ENCODE results near the gene BRK1. TPM values are rescaled to one million over a fixed set of nuclear protein-coding genes. Genes with fewer than 3 reads are reported as not detected.
"Not testable (repeated sequence)": the region's sequence is repeated elsewhere in the genome, so short reads cannot be mapped to it uniquely, and the experiment has no call there.

The BRK1 gene
- total RNA-seq, 2 experiments from 2014 or later: 73.6 to 73.7 TPM

- Mint-ChIP-seq H3K27me3 (ENCODE audit: low read depth) (no peaks in the 10 kb centered on the region), H3K4me1 (ENCODE audit: low read depth) (peaks cover 34% of the 10 kb centered on the region), H3K4me3 (no peak overlapping the region), H3K27ac (no peak overlapping the region), H3K9me3 (peaks cover 8% of the 10 kb centered on the region), H3K36me3 (ENCODE audit: low read depth) (peaks cover 10% of the 10 kb centered on the region)
- CTCF ChIA-PET: no interaction called here
- intact Hi-C loops (cut with micrococcal nuclease): no loop called here
- DNase-seq: no peak
These were observed 53.6 kb downstream of the BRK1 start for GRCh38 chr3:10169000-10169496.

GRCh38 chr3:10170915-10171478, 55.5 kb downstream of the BRK1 start:
- Mint-ChIP-seq H3K4me1 (ENCODE audit: low read depth) (peaks cover 32% of the 10 kb centered on the region), H3K27ac (no peak overlapping the region), H3K27me3 (ENCODE audit: low read depth) (no peaks in the 10 kb centered on the region), H3K4me3 (no peak overlapping the region), H3K36me3 (ENCODE audit: low read depth) (peaks cover 10% of the 10 kb centered on the region), H3K9me3 (peaks cover 8% of the 10 kb centered on the region)
- CTCF ChIA-PET: interaction anchor here (0.6 to 1.4 kb wide), 3 partner anchors 8 to 93 kb away, joined by 3 to 4 read pairs (median 4); no protein-coding TSS in a partner anchor
- intact Hi-C loops (cut with micrococcal nuclease): no loop called here
- no peak for DNase-seq

GRCh38 chr3:10173095-10173925, 57.8 kb downstream of the BRK1 start:
- intact Hi-C loops (cut with micrococcal nuclease): no loop called here
- Mint-ChIP-seq H3K4me1 (ENCODE audit: low read depth) (peaks cover 24% of the 10 kb centered on the region), H3K4me3 (no peak overlapping the region), H3K9me3 (peaks cover 8% of the 10 kb centered on the region), H3K36me3 (ENCODE audit: low read depth) (peaks cover 9% of the 10 kb centered on the region), H3K27me3 (ENCODE audit: low read depth) (no peaks in the 10 kb centered on the region), H3K27ac (no peak overlapping the region)
- no peak for DNase-seq
- CTCF ChIA-PET: interaction anchor here (0.9 to 1.6 kb wide), 3 partner anchors 8 to 53 kb away, joined by 3 to 7 read pairs (median 4); no protein-coding TSS in a partner anchor

GRCh38 chr3:10173926-10174435, 58.5 kb downstream of the BRK1 start:
- CTCF ChIA-PET: interaction anchor here (0.9 kb wide), 1 partner anchor 9 kb away, joined by 4 read pairs; no protein-coding TSS in a partner anchor
- no peak for DNase-seq
- H3K27ac Mint-ChIP-seq: no peak overlapping the region
- intact Hi-C loops (cut with micrococcal nuclease): no loop called here
- H3K4me1 Mint-ChIP-seq (ENCODE audit: low read depth): peaks cover 22% of the 10 kb centered on the region
- H3K9me3 Mint-ChIP-seq: peaks cover 2% of the 10 kb centered on the region
- H3K27me3 Mint-ChIP-seq (ENCODE audit: low read depth): no peaks in the 10 kb centered on the region
- H3K36me3 Mint-ChIP-seq (ENCODE audit: low read depth): peaks cover 3% of the 10 kb centered on the region
- H3K4me3 Mint-ChIP-seq: no peak overlapping the region

- CTCF ChIA-PET: interaction anchor here (0.6 to 0.7 kb wide), 2 partner anchors 10 to 193 kb away, joined by 3 to 5 read pairs; no protein-coding TSS in a partner anchor
- H3K27ac Mint-ChIP-seq; DNase-seq; intact Hi-C loops (cut with micrococcal nuclease); H3K27me3 Mint-ChIP-seq (ENCODE audit: low read depth); H3K36me3 Mint-ChIP-seq (ENCODE audit: low read depth); H3K4me3 Mint-ChIP-seq; H3K9me3 Mint-ChIP-seq: not testable (repeated sequence)
- H3K4me1 Mint-ChIP-seq (ENCODE audit: low read depth): peaks cover 24% of the 10 kb centered on the region
These were observed 59.9 kb downstream of the BRK1 start for GRCh38 chr3:10175334-10175733.

GRCh38 chr3:10176150-10176549, 60.7 kb downstream of the BRK1 start:
- H3K9me3 Mint-ChIP-seq; CTCF ChIA-PET; H3K36me3 Mint-ChIP-seq (ENCODE audit: low read depth); DNase-seq; H3K4me3 Mint-ChIP-seq; H3K27ac Mint-ChIP-seq; H3K27me3 Mint-ChIP-seq (ENCODE audit: low read depth); intact Hi-C loops (cut with micrococcal nuclease): not testable (repeated sequence)
- H3K4me1 Mint-ChIP-seq (ENCODE audit: low read depth): peaks cover 23% of the 10 kb centered on the region

Other genes starting within 250 kb of the BRK1 start
- not detected for gene CIDEC, start 235.4 kb upstream of the BRK1 start, total RNA-seq
- 10 to 100 TPM; 11.7 to 13.6 TPM for gene JAGN1, start 225.1 kb upstream of the BRK1 start, total RNA-seq
- gene IL17RE, start 212.8 kb upstream of the BRK1 start, total RNA-seq: under 1 TPM; 0.24 to 0.25 TPM
- gene IL17RC, start 198.6 kb upstream of the BRK1 start, total RNA-seq: under 1 TPM; 0.21 to 0.44 TPM
- gene CRELD1, start 181.8 kb upstream of the BRK1 start, total RNA-seq: 10 to 100 TPM; 15.7 to 19.9 TPM
- gene PRRT3, start 163.3 kb upstream of the BRK1 start, total RNA-seq: 1 to 10 TPM; 5.8 to 6.7 TPM
- 10 to 100 TPM; 28.4 to 32.0 TPM for gene EMC3, start 128.8 kb upstream of the BRK1 start, total RNA-seq
- 10 to 100 TPM; 86.3 to 90.8 TPM for gene FANCD2, start 89.2 kb upstream of the BRK1 start, total RNA-seq
- not detected for gene FANCD2OS, start 7.4 kb upstream of the BRK1 start, total RNA-seq
- 10 to 100 TPM; 51.5 to 54.0 TPM for gene VHL, start 26.1 kb downstream of the BRK1 start, total RNA-seq
- 1 to 10 TPM; 6.4 to 6.9 TPM for gene IRAK2, start 49.2 kb downstream of the BRK1 start, total RNA-seq
- gene TATDN2, start 132.8 kb downstream of the BRK1 start, total RNA-seq: 10 to 100 TPM; 25.8 to 28.1 TPM
- not detected for gene GHRL, start 177.3 kb downstream of the BRK1 start, total RNA-seq
- gene SEC13, start 205.4 kb downstream of the BRK1 start, total RNA-seq: 100 to 1,000 TPM in 1 of 2 experiments, 10 to 100 TPM in 1; 98.1 to 100 TPM